CD8-positive, alpha-beta memory T cell (primary cell): ENCODE results near the gene ZNF8. TPM values are rescaled to one million over a fixed set of nuclear protein-coding genes. Genes with fewer than 3 reads are reported as not detected.
"Not testable (repeated sequence)": the region's sequence is repeated elsewhere in the genome, so short reads cannot be mapped to it uniquely, and the experiment has no call there.

Source experiments
- CTCF ChIA-PET: fragments of 350-600 bp; sonication (Branson Sonifier 250); formaldehyde crosslinking; loops from one replicate; lab custom pipeline; 2021; ENCODE audit warnings: antibody characterized with exemption; lab: Charles Lee
- POLR2A ChIA-PET: fragments of 350-600 bp; sonication (Branson Sonifier 250); formaldehyde crosslinking; loops from one replicate; lab custom pipeline; 2021; ENCODE audit warnings: antibody characterized with exemption; lab: Charles Lee
- DNase-seq, 5 donors: peaks; one replicate each; pipeline versions ENCODE4 v3.0.0 to v3.0.0-alpha.2; 2020 to 2022; ENCODE audit warnings: mixed read lengths in 1 of 5
- H3K27ac ChIP-seq: one replicate; pipeline ENCODE4 v1.7.0; 2013; ENCODE audit warnings: low read depth, mild to moderate bottlenecking, low read length, moderate library complexity
- H3K27me3 ChIP-seq: 2 replicates; pipeline ENCODE4 v1.7.0; 2013; ENCODE audit warnings: low read length, mild to moderate bottlenecking; ENCODE audit not compliant: insufficient read depth, poor library complexity, severe bottlenecking
- H3K36me3 ChIP-seq: 2 replicates; pipeline ENCODE4 v1.7.0; 2013; ENCODE audit warnings: mild to moderate bottlenecking, low read length, moderate library complexity; ENCODE audit not compliant: insufficient read depth
- H3K4me1 ChIP-seq: 2 replicates; pipeline ENCODE4 v1.7.0; 2013; ENCODE audit warnings: mild to moderate bottlenecking, low read length, moderate library complexity; ENCODE audit not compliant: insufficient read depth
- H3K4me3 ChIP-seq: 2 replicates; pipeline ENCODE4 v1.7.0; 2013; ENCODE audit warnings: mild to moderate bottlenecking, low read length
- H3K9me3 ChIP-seq: 2 replicates; pipeline ENCODE4 v1.7.0; 2013; ENCODE audit warnings: mild to moderate bottlenecking, low read length
- H3K27ac Mint-ChIP-seq, 8 donors: one replicate each; pipeline ENCODE4 v1.8.0; 2020 to 2021; ENCODE audit warnings: mixed read lengths in 8 of 8, mild to moderate bottlenecking in 6 of 8, inconsistent platforms in 3 of 8, moderate library complexity in 3 of 8
- H3K27me3 Mint-ChIP-seq, 2 donors: one replicate each; pipeline ENCODE4 v1.8.0; 2020 to 2021; ENCODE audit warnings: mixed read lengths in 2 of 2, mild to moderate bottlenecking in 1 of 2, moderate library complexity in 1 of 2
- H3K36me3 Mint-ChIP-seq, 3 donors: one replicate each; pipeline ENCODE4 v1.8.0; 2020 to 2021; ENCODE audit warnings: mixed read lengths in 3 of 3, inconsistent platforms in 1 of 3, mild to moderate bottlenecking in 1 of 3
- H3K4me1 Mint-ChIP-seq, 3 donors: one replicate each; pipeline ENCODE4 v1.8.0; 2020 to 2021; ENCODE audit warnings: mixed read lengths in 3 of 3, inconsistent platforms in 1 of 3, mild to moderate bottlenecking in 1 of 3
- H3K4me3 Mint-ChIP-seq, 7 donors: one replicate each; pipeline ENCODE4 v1.8.0; 2020 to 2021; ENCODE audit warnings: mixed read lengths in 7 of 7, mild to moderate bottlenecking in 6 of 7, moderate library complexity in 4 of 7, inconsistent platforms in 2 of 7
- H3K9me3 Mint-ChIP-seq, 5 donors: one replicate each; pipeline ENCODE4 v1.8.0; 2020 to 2022; ENCODE audit warnings: mixed read lengths in 5 of 5, mild to moderate bottlenecking in 3 of 5, moderate library complexity in 2 of 5, inconsistent platforms in 1 of 5
- polyA plus RNA-seq: library from polyadenylated mRNA; unstranded; fragments of 300-500 nt; fragmentation: Illumina TruSeq; gene quantifications from one replicate; pipeline ENCODE4 v1.2.3, GENCODE V29; 2021
- total RNA-seq, 2 experiments: library from RNA; stranded (reverse); gene quantifications; one replicate each; pipeline ENCODE4 v1.2.3, GENCODE V29; 2021

Gene ZNF8
- total and polyA plus RNA-seq, 3 experiments from 2014 or later = 1.0 to 4.5 (median 4.4) TPM

GRCh38 chr19:58338336-58338735 is 59.6 kb downstream of the ZNF8 start:
- POLR2A ChIA-PET = no interaction called here
- Mint-ChIP-seq H3K27ac (peak overlapping the region in 1 of 8 donors; percentile 36), H3K27me3 (no peaks in the 10 kb centered on the region), H3K9me3 (no peaks in the 10 kb centered on the region), H3K36me3 (peaks cover 16 to 58% (median 29%) of the 10 kb centered on the region in 3 donors), H3K4me1 (peaks cover 5 to 6% (median 6%) of the 10 kb centered on the region in 3 donors), H3K4me3 (no peak overlapping the region)
- H3K9me3 ChIP-seq = no peaks in the 10 kb centered on the region
- no peak overlapping the region for H3K27ac ChIP-seq
- CTCF ChIA-PET = no interaction called here
- no peaks in the 10 kb centered on the region for H3K4me1 ChIP-seq
- no peaks in the 10 kb centered on the region for H3K27me3 ChIP-seq
- H3K36me3 ChIP-seq = peaks cover 7% of the 10 kb centered on the region
- DNase-seq = no peak
- H3K4me3 ChIP-seq = no peak overlapping the region

GRCh38 chr19:58338825-58339558 is 60.2 kb downstream of the ZNF8 start:
- H3K36me3 ChIP-seq = peaks cover 7% of the 10 kb centered on the region
- CTCF ChIA-PET = no interaction called here
- H3K4me1 ChIP-seq = no peaks in the 10 kb centered on the region
- no peaks in the 10 kb centered on the region for H3K27me3 ChIP-seq
- no peaks in the 10 kb centered on the region for H3K9me3 ChIP-seq
- Mint-ChIP-seq H3K27me3 (no peaks in the 10 kb centered on the region), H3K9me3 (no peaks in the 10 kb centered on the region), H3K27ac (no peak overlapping the region), H3K36me3 (peaks cover 16 to 59% (median 29%) of the 10 kb centered on the region in 3 donors), H3K4me1 (peaks cover 5 to 6% (median 6%) of the 10 kb centered on the region in 3 donors), H3K4me3 (no peak overlapping the region)
- H3K4me3 ChIP-seq = no peak overlapping the region
- no peak overlapping the region for H3K27ac ChIP-seq
- DNase-seq = peak in 1 of 5 donors; percentile 45
- POLR2A ChIA-PET = no interaction called here

- CTCF ChIA-PET = no interaction called here
- H3K27me3 Mint-ChIP-seq = no peaks in the 10 kb centered on the region
Measured at GRCh38 chr19:58345558-58345957, 66.8 kb downstream of the ZNF8 start.

GRCh38 chr19:58346961-58347929 is 68.5 kb downstream of the ZNF8 start:
- H3K9me3 ChIP-seq = no peaks in the 10 kb centered on the region
- H3K27me3 ChIP-seq = no peaks in the 10 kb centered on the region
- Mint-ChIP-seq H3K27me3 (no peaks in the 10 kb centered on the region), H3K4me3 (peak overlapping the region; percentile 91 to 97 (median 93)), H3K4me1 (peaks cover 26 to 36% (median 32%) of the 10 kb centered on the region in 3 donors), H3K36me3 (peaks cover 0 to 16% (median 7%) of the 10 kb centered on the region in 3 donors), H3K27ac (peak overlapping the region; percentile 86 to 96 (median 90)), H3K9me3 (no peaks in the 10 kb centered on the region)
- DNase-seq = peak; percentile 44 to 85 (median 71)
- peak overlapping the region; percentile 67 for H3K27ac ChIP-seq
- no peaks in the 10 kb centered on the region for H3K36me3 ChIP-seq
- ChIA-PET POLR2A (interaction anchor here (0.6 to 2.3 kb wide), 11 partner anchors 9 to 620 kb away, joined by 3 to 16 read pairs (median 5); partner anchors contain the start of genes ZBTB45, ZNF274, ZNF497 and ZNF671), CTCF (interaction anchor here (0.8 to 2.0 kb wide), 3 partner anchors 15 to 172 kb away, joined by 3 to 13 read pairs (median 4); partner anchors contain the start of gene ZNF497)
- H3K4me3 ChIP-seq = peak overlapping the region; percentile 72
- peaks cover 19% of the 10 kb centered on the region for H3K4me1 ChIP-seq

More at GRCh38 chr19:58345558-58345957, 66.8 kb downstream of the ZNF8 start:
- Mint-ChIP-seq H3K27ac (peak overlapping the region; percentile 67 to 94 (median 83)), H3K4me3 (peak overlapping the region; percentile 75 to 94 (median 91)), H3K36me3 (peaks cover 3 to 17% (median 15%) of the 10 kb centered on the region in 3 donors), H3K4me1 (peaks cover 26 to 36% (median 32%) of the 10 kb centered on the region in 3 donors), H3K9me3 (no peaks in the 10 kb centered on the region)
- no peak for DNase-seq
- Histone ChIP-seq H3K36me3 (no peaks in the 10 kb centered on the region), H3K4me1 (peaks cover 19% of the 10 kb centered on the region), H3K9me3 (no peaks in the 10 kb centered on the region), H3K4me3 (no peak overlapping the region), H3K27ac (no peak overlapping the region), H3K27me3 (no peaks in the 10 kb centered on the region)
- POLR2A ChIA-PET = no interaction called here

- CTCF ChIA-PET = interaction anchor here (1.7 to 2.0 kb wide), 2 partner anchors 14 to 41 kb away, joined by 4 to 13 read pairs; partner anchors contain the start of gene ZNF497
- Histone ChIP-seq H3K4me3 (peak overlapping the region; percentile 72), H3K4me1 (peaks cover 19% of the 10 kb centered on the region), H3K27ac (peak overlapping the region; percentile 43)
- not testable (repeated sequence) for DNase-seq, H3K9me3 Mint-ChIP-seq, H3K27me3 ChIP-seq, H3K9me3 ChIP-seq, H3K36me3 ChIP-seq, H3K27me3 Mint-ChIP-seq
- H3K36me3 Mint-ChIP-seq = peaks cover 0 to 16% (median 5%) of the 10 kb centered on the region in 3 donors
- peak overlapping the region; percentile 91 to 97 (median 93) for H3K4me3 Mint-ChIP-seq
- peaks cover 27 to 40% (median 32%) of the 10 kb centered on the region in 3 donors for H3K4me1 Mint-ChIP-seq
- H3K27ac Mint-ChIP-seq = peak overlapping the region in 7 of 8 donors; percentile 86 to 96 (median 90)
- POLR2A ChIA-PET = interaction anchor here (1.2 to 2.3 kb wide), 7 partner anchors 8 to 165 kb away, joined by 3 to 16 read pairs (median 5); partner anchors contain the start of genes ZNF274 and ZNF497
Measured at GRCh38 chr19:58348080-58348479, 69.3 kb downstream of the ZNF8 start.

- ChIA-PET CTCF (no interaction called here), POLR2A (interaction anchor here (1.8 kb wide), 1 partner anchor 13 kb away, joined by 5 read pairs; the partner anchor contains the start of gene ZNF497)
- Mint-ChIP-seq H3K27ac (peak overlapping the region in 1 of 8 donors; percentile 73), H3K4me1 (peaks cover 27 to 40% (median 32%) of the 10 kb centered on the region in 3 donors), H3K36me3 (peaks cover 0 to 15% (median 5%) of the 10 kb centered on the region in 3 donors), H3K27me3 (peaks cover 0 to 2% of the 10 kb centered on the region in 2 donors), H3K4me3 (peak overlapping the region in 3 of 7 donors; percentile 54 to 78 (median 54)), H3K9me3 (peaks cover 0 to 2% (median 0%) of the 10 kb centered on the region in 5 donors)
- Histone ChIP-seq H3K36me3 (no peaks in the 10 kb centered on the region), H3K27ac (no peak overlapping the region), H3K4me1 (peaks cover 19% of the 10 kb centered on the region), H3K4me3 (no peak overlapping the region), H3K9me3 (no peaks in the 10 kb centered on the region), H3K27me3 (no peaks in the 10 kb centered on the region)
- DNase-seq = no peak
Measured at GRCh38 chr19:58349590-58349989, 70.8 kb downstream of the ZNF8 start.

GRCh38 chr19:58350001-58350861 is 71.5 kb downstream of the ZNF8 start:
- H3K4me1 Mint-ChIP-seq = peaks cover 28 to 44% (median 32%) of the 10 kb centered on the region in 3 donors
- no peaks in the 10 kb centered on the region for H3K9me3 ChIP-seq
- no peak for DNase-seq
- H3K36me3 ChIP-seq = no peaks in the 10 kb centered on the region
- POLR2A ChIA-PET = no interaction called here
- H3K4me1 ChIP-seq = peaks cover 19% of the 10 kb centered on the region
- H3K27ac ChIP-seq = no peak overlapping the region
- peaks cover 0 to 2% (median 0%) of the 10 kb centered on the region in 5 donors for H3K9me3 Mint-ChIP-seq
- peaks cover 0 to 15% (median 5%) of the 10 kb centered on the region in 3 donors for H3K36me3 Mint-ChIP-seq
- peaks cover 0 to 2% of the 10 kb centered on the region in 2 donors for H3K27me3 Mint-ChIP-seq
- CTCF ChIA-PET = no interaction called here
- peak overlapping the region in 3 of 7 donors; percentile 27 to 54 (median 32) for H3K4me3 Mint-ChIP-seq
- H3K27ac Mint-ChIP-seq = no peak overlapping the region
- no peak overlapping the region for H3K4me3 ChIP-seq
- no peaks in the 10 kb centered on the region for H3K27me3 ChIP-seq
